Vagina (tissue), 2 donors: ENCODE measurements around the gene WWOX.

Experiments used
- CTCF ChIP-seq, 3 experiments: fragments of 450-650 bp in 2 of 3; fragments of 200-600 bp in 1 of 3; sonication (generic) in 1 of 3; IDR thresholded peaks; one replicate each; pipeline ENCODE4 v1.5.1; 2017 to 2019; ENCODE audit warnings: antibody characterized with exemption in 3 of 3, mild to moderate bottlenecking in 2 of 3, moderate library complexity in 2 of 3
- POLR2A ChIP-seq, 2 donors: fragments of 450-650 bp; IDR thresholded peaks; one replicate each; pipeline ENCODE4 v1.6.1; 2017; ENCODE audit warnings: antibody characterized with exemption in 2 of 2, mild to moderate bottlenecking in 2 of 2, moderate library complexity in 2 of 2
- POLR2AphosphoS5 ChIP-seq, 2 donors: sonication (generic); formaldehyde crosslinking; IDR thresholded peaks; one replicate each; pipeline ENCODE4 v1.9.0; 2017; ENCODE audit warnings: antibody characterized with exemption in 2 of 2, mild to moderate bottlenecking in 2 of 2, low read depth in 1 of 2; ENCODE audit not compliant: insufficient read depth in 1 of 2

- TF ChIP-seq POLR2A (IDR thresholded peaks at IDR 0.05) (no peak), CTCF (IDR thresholded peaks at IDR 0.05) (no peak), POLR2AphosphoS5 (IDR thresholded peaks at IDR 0.05; ENCODE audit: insufficient read depth in 1 of 2, low read depth in 1 of 2) (no peak)
Observed at GRCh38 chr16:78788276-78788675, 688.8 kb downstream of the WWOX start.
